Muscle of leg (tissue), 11 donors: ENCODE results near the gene RINT1. TPM values are rescaled to one million over a fixed set of nuclear protein-coding genes. Genes with fewer than 3 reads are reported as not detected.

Source experiments
- DNase-seq: peaks from one replicate; pipeline ENCODE4 v3.0.0; 2013
- H3K27ac ChIP-seq: one replicate; pipeline ENCODE4 v1.5.1; 2013; ENCODE audit warnings: mild to moderate bottlenecking, low read length, control low read depth
- H3K27me3 ChIP-seq: one replicate; pipeline ENCODE4 v1.6.1; 2013; ENCODE audit warnings: low read length; ENCODE audit not compliant: control insufficient read depth, insufficient read depth
- H3K36me3 ChIP-seq: one replicate; pipeline ENCODE4 v1.6.1; 2013; ENCODE audit warnings: low read length; ENCODE audit not compliant: control insufficient read depth, insufficient read depth
- H3K4me1 ChIP-seq: one replicate; pipeline ENCODE4 v1.6.1; 2013; ENCODE audit warnings: low read length; ENCODE audit not compliant: control insufficient read depth, insufficient read depth
- H3K4me3 ChIP-seq: one replicate; pipeline ENCODE4 v1.5.1; 2013; ENCODE audit warnings: low read length, control low read depth
- H3K9me3 ChIP-seq: replicated peaks from 2 replicates; pipeline ENCODE4 v1.6.1; 2013; ENCODE audit warnings: low read depth, low read length; ENCODE audit not compliant: control insufficient read depth
- WGBS: methylation state at CpG from one replicate; pipeline ENCODE4 v1.1.5; 2013; ENCODE audit warnings: missing lambda C conversion rate; ENCODE audit not compliant: insufficient coverage; 5-methylcytosine and 5-hydroxymethylcytosine counted together
- polyA plus RNA-seq, 8 donors: library from polyadenylated mRNA; unstranded; fragments of 120-200 nt; gene quantifications; one replicate each; pipeline versions ENCODE4 v1.2.1 to v1.2.3, GENCODE V29; 2013; ENCODE audit warnings: inconsistent platforms in 1 of 8, low replicate concordance in 1 of 8; ENCODE audit not compliant: insufficient read length in 8 of 8, insufficient read depth in 1 of 8
- total RNA-seq: library from RNA; stranded (reverse); fragments of 120-200 nt; gene quantifications from one replicate; pipeline ENCODE4 v1.2.4, GENCODE V29; 2013

The RINT1 gene
- total and polyA plus RNA-seq, 9 donors, result 11.0 to 23.5 (median 16.7) TPM

DNA sequence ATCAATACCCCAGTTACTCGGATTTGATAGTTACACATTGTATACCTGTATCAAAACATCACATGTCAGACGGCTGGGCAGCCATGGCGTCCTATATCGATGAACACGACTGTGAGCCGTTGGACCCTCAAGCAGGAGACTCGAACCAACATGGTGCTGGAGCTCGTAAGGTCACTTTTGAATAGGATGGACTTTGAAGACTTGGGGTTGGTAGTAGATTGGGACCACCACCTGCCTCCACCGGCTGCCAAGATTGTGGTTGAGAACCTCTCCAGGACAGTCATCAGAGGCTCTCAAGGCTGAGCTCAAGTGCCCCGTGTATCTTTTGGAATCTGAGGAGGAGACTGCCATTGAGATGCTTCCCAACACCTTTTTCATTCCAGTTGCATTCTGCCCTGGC is 1.9 kb upstream of the RINT1 start:
- Histone ChIP-seq H3K27ac (no peak overlapping the region), H3K27me3 (no peaks in the 10 kb centered on the region), H3K36me3 (peaks cover 5% of the 10 kb centered on the region), H3K4me3 (no peak overlapping the region), H3K9me3 (no peaks in the 10 kb centered on the region), H3K4me1 (peaks cover 16% of the 10 kb centered on the region)
- DNase-seq, result no peak
- 100% methylated on average over 2 of the region's 10 CpGs for WGBS

DNA sequence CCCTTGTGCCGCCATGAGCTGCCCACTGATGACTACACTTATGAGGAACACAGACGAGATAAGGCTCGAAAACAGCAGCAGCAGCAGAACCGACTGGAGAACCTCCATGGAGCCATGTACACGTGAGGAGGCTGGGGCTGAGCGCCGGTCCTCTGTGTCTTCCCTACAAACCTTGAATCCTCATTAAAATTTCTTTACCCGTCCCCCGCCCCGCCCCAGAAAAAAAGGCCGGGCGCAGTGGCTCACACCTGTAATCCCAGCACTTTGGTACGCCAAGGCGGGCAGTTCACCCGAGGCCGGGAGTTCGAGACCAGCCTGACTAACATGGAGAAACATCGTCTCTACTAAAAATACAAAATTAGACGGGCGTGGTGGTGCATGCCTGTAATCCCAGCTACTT is 1.5 kb upstream of the RINT1 start:
- H3K27me3 ChIP-seq, result no peaks in the 10 kb centered on the region
- no peak for DNase-seq
- no peak overlapping the region for H3K4me3 ChIP-seq
- H3K9me3 ChIP-seq, result no peaks in the 10 kb centered on the region
- peaks cover 7% of the 10 kb centered on the region for H3K36me3 ChIP-seq
- H3K27ac ChIP-seq, result no peak overlapping the region
- peaks cover 16% of the 10 kb centered on the region for H3K4me1 ChIP-seq
- WGBS, result 87% methylated on average over 14 of the region's 20 CpGs

DNA sequence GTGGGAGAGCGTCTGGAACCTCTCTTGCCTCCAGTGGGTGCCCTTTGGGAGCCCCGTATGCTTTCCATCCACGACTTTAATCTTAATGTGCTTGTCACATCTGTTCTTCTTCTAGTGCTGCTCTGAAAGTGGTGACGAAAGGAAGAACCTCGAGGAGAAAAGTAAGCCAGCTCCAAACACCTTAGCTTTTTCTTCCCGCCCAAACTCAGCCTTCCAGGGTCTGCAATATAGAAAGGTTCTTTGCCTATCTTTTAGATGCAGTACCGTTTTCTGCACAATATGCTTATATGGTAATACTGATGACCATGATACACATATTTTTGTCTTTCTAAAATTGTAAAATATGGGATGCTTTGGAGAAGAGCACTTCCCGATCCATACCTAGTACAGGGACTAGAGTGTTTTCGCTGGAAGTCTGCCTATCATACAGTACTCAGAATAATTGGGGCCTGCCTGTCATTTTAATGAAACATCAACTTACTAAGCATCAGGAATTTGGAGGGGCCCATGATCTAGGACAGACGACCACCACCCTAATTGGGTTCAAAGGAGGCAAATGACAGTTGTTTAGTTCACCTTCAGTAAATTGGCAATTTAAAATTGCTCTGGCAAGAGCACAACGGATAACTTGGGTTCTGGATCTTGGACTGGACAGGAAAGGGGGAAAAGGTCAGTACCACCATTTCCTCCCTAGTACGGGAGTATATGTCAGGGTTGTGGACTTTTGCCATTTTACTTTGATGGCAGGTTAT is 884 bp downstream of the RINT1 start:
- no peak for DNase-seq
- Histone ChIP-seq H3K9me3 (no peaks in the 10 kb centered on the region), H3K27me3 (no peaks in the 10 kb centered on the region), H3K4me3 (peak overlapping the region; percentile 93), H3K36me3 (peaks cover 17% of the 10 kb centered on the region), H3K4me1 (peaks cover 16% of the 10 kb centered on the region), H3K27ac (peak overlapping the region; percentile 67)
- 43% methylated on average over 1 of the region's 12 CpGs for WGBS

DNA sequence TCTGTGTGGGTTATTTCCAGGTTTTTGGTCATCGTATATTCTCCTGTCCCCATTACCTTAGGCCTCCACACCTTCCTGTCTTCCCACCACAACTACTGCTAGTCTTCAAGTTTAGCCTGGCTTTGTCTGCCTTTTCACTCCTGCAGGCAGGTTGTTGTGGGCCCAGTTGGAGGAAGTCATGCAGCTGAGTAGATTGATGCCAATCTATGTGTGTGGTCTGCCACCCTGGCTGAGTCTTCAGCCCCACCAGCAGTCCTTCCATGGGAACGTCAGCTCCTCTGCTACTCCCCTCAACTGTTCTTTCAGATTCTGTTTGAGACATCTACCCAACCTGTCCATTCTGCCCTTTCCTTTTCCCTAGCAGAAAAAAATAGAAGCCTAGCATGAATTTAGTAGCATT is 6.3 kb downstream of the RINT1 start:
- WGBS, result no CpG with 5 or more reads among the region's 2 CpGs
- H3K4me1 ChIP-seq, result peaks cover 2% of the 10 kb centered on the region
- H3K36me3 ChIP-seq, result peaks cover 40% of the 10 kb centered on the region
- no peaks in the 10 kb centered on the region for H3K27me3 ChIP-seq
- no peak overlapping the region for H3K4me3 ChIP-seq
- H3K27ac ChIP-seq, result no peak overlapping the region
- H3K9me3 ChIP-seq, result no peaks in the 10 kb centered on the region
- no peak for DNase-seq

DNA sequence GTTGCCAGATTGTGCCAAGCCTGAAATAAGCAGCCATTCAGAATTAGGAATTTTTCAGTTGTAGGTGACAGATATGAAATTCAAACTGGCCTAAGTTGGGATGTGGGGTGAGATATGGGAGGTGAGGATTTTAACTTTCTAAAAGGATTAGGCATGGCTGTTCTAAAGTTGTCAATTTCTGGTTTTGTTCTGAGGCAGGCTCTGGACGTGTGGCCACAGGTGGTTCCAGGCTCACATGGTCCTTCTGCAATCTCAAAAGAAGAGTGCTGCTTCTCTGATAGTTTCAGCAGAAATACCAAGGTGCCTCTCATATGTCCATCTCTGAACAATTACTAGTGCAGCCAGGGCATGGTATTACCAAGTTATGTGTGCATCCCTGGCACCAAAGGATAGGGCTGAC is 27.9 kb downstream of the RINT1 start:
- Histone ChIP-seq H3K9me3 (no peaks in the 10 kb centered on the region), H3K36me3 (peaks cover 46% of the 10 kb centered on the region), H3K27me3 (no peaks in the 10 kb centered on the region), H3K4me1 (no peaks in the 10 kb centered on the region), H3K4me3 (no peak overlapping the region), H3K27ac (no peak overlapping the region)
- no peak for DNase-seq
- 67% methylated on average over 1 of the region's 1 CpG for WGBS

DNA sequence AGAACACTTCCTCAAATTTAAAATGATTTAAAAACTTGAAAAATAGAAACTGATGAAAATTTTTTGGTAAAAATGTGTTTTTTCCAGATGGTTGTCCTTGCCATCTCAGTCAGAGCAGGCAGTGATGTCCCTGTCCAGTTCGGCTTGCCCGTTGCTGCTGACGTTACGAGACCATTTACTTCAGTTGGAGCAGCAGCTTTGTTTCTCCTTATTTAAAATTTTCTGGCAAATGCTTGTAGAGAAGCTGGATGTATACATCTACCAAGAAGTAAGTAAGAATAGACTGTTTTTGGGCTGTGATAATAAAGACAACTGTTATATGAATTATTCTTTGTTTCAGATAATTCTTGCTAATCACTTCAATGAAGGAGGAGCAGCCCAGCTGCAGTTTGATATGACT is 33.2 kb downstream of the RINT1 start:
- 95% methylated on average over 4 of the region's 4 CpGs for WGBS
- H3K4me3 ChIP-seq, result no peak overlapping the region
- peaks cover 50% of the 10 kb centered on the region for H3K36me3 ChIP-seq
- H3K4me1 ChIP-seq, result no peaks in the 10 kb centered on the region
- H3K27ac ChIP-seq, result no peak overlapping the region
- no peaks in the 10 kb centered on the region for H3K27me3 ChIP-seq
- DNase-seq, result no peak
- H3K9me3 ChIP-seq, result no peaks in the 10 kb centered on the region

DNA sequence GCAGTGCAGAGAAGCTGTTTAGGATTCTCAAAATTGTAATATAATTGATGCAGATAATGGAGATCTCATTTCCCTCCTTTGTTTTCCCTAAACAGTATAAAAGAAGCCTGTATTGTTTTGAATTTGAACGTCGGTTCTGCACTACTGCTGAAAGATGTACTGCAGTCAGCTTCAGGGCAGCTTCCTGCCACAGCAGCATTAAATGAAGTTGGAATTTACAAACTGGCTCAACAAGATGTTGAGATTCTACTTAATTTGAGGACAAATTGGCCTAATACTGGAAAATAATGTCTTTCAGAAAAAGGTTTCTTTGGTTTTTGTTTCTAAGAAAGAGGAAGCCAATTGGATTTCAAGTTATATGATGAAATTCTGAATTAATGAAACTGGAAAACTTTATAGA is 35.0 kb downstream of the RINT1 start:
- Histone ChIP-seq H3K4me1 (no peaks in the 10 kb centered on the region), H3K9me3 (no peaks in the 10 kb centered on the region), H3K27me3 (no peaks in the 10 kb centered on the region), H3K27ac (no peak overlapping the region), H3K4me3 (no peak overlapping the region), H3K36me3 (peaks cover 41% of the 10 kb centered on the region)
- no peak for DNase-seq
- 80% methylated on average over 2 of the region's 2 CpGs for WGBS

DNA sequence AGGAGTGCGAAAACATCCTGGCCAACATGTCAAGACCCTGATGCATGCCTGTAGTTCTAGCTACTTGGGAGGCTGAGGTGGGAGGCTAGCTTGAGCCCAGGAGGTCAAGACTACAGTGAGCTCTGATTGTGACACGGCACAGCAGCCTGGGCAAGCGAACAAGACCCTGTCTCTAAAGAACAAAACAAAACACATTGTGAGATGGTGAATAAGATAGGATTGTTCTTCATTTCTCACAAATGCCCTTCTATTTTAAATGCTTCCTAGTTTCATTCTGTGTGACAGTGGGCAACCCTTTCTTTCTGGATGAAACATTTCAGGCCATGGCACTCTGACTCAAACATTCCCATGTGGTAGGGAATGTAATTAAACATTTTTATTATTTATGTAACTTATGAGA is 35.8 kb downstream of the RINT1 start:
- Histone ChIP-seq H3K4me1 (no peaks in the 10 kb centered on the region), H3K4me3 (no peak overlapping the region), H3K9me3 (no peaks in the 10 kb centered on the region), H3K36me3 (peaks cover 37% of the 10 kb centered on the region), H3K27ac (no peak overlapping the region), H3K27me3 (no peaks in the 10 kb centered on the region)
- WGBS, result 86% methylated on average over 1 of the region's 3 CpGs
- DNase-seq, result no peak

DNA sequence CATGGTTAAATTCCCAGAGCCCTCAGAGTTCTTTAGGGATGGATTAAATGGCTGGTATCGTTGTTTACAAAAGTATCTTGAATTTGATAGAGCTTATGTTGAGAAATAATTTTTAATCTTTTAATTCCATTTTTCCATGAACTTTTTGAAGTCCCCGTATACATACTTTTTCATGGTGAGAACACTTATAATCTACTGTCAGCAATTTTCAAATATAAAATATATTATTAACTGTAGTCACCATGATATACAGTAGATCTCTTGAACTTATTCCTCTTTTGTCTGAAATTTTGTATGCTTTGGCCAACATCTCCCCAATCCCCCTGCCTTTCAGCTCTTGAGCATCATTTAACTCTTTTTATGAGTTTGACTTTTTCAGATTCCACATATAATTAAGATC is 39.9 kb downstream of the RINT1 start:
- Histone ChIP-seq H3K4me3 (no peak overlapping the region), H3K27ac (no peak overlapping the region), H3K9me3 (no peaks in the 10 kb centered on the region), H3K4me1 (no peaks in the 10 kb centered on the region), H3K27me3 (no peaks in the 10 kb centered on the region), H3K36me3 (peaks cover 9% of the 10 kb centered on the region)
- DNase-seq, result no peak
- WGBS, result no CpG with 5 or more reads among the region's 2 CpGs

DNA sequence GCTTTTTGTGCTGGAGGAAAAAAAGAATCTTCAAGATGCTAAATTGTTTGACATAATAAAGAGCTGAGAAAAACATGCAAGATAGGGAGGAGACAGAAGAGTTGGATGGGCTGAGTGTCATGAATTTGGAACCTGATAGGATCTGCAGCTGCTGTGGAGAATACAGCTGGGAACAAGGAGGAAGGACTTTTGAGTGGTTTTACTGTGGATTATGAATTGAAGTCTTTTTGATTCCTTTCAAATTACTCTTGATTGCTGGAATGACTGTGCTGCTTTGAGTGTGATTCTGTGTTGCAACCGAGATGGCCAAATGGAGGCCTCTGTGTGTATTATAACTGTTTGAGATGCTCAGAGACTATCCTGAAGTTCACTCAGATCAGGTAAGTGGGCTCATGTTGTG is 45.2 kb downstream of the RINT1 start:
- peak; percentile 63 for DNase-seq
- 50% methylated on average over 1 of the region's 1 CpG for WGBS
- peaks cover 2% of the 10 kb centered on the region for H3K27me3 ChIP-seq

DNA sequence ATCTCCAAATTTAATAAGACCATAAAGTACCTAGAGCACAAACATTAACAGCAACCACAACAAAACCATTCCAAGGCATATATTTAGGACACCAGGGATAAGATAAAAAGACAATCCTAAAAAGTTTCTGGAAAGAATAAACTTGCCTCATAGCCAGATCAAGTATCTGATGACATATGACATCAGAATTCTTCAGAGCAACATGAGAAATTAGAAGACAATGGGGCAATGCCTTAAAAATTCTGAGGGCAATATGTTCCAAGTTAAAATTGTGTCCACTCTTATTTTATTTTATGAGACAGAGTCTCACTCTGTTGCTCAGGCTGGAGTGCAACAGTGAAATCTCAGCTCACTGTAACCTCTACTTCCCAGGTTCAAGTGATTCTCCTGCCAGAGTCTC is 46.5 kb downstream of the RINT1 start:
- Histone ChIP-seq H3K4me1 (peaks cover 6% of the 10 kb centered on the region), H3K27me3 (peaks cover 2% of the 10 kb centered on the region), H3K27ac (no peak overlapping the region), H3K36me3 (no peaks in the 10 kb centered on the region), H3K4me3 (no peak overlapping the region), H3K9me3 (peaks cover 4% of the 10 kb centered on the region)
- DNase-seq, result no peak

More for the DNA sequence above, 45.2 kb downstream of the RINT1 start:
- Histone ChIP-seq H3K4me3 (no peak overlapping the region), H3K4me1 (peaks cover 6% of the 10 kb centered on the region), H3K27ac (no peak overlapping the region), H3K36me3 (no peaks in the 10 kb centered on the region), H3K9me3 (no peaks in the 10 kb centered on the region)
